CD4-positive, alpha-beta T cell treated with Interleukin-21 for 1 hour (primary cell): ENCODE data around the gene ABCB11.
"Not testable (repeated sequence)": the region's sequence is repeated elsewhere in the genome, so short reads cannot be mapped to it uniquely, and the experiment has no call there.

ENCODE experiments used
- DNase-seq: peaks from one replicate; pipeline ENCODE4 v3.0.0-alpha.2; 2020

The ABCB11 gene

DNA sequence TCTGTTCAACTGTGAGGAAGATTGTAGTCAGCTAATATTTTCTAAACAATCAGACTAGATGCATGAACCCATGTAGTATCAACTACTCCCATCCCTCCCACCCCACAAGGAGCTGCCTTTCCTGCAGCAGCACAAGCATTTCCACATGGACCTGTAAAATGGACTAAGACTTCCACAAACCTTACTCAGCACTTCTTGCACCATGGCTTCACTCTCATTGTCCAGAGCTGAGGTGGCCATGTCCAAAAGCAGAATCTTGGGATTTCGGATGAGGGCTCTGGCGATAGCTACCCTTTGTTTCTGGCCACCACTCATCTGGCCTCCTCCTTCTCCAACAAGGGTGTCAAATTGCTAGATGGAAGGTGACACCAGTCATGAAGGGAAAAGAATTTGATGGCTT is 61.3 kb downstream of the ABCB11 start:
- DNase-seq = no peak

- DNase-seq = no peak
Observed at GRCh38 chr2:168968342-168968741, 62.8 kb downstream of the ABCB11 start.

DNA sequence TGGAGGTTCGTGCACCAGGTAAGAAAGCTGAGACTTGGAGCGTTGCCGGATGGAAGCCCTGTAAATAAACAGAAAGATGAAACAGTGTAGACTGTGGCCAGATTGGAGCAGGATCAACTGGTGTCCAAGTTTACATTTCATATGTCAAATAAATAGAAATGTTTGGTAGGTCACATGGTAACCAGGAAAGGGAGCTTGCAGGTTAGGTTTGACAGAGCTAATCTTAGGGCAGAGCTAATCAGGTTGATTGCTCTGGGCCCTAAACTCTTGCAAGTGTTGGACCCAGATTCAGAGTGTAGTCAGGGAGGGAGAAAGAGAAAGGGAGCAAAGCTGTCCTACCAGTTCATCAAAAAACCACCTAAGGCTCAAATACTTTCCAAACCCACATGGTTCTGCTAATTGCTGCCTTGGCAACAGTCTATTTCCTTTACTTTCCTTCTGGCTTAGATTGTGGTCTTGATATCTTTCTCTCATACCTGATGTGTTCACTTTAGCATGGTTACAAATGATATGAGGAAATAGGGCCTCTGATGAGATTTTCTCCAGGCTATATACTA is 66.8 kb downstream of the ABCB11 start:
- DNase-seq = peak; percentile 19

- no peak for DNase-seq
Observed at GRCh38 chr2:168962636-168963035, 68.5 kb downstream of the ABCB11 start.

DNA sequence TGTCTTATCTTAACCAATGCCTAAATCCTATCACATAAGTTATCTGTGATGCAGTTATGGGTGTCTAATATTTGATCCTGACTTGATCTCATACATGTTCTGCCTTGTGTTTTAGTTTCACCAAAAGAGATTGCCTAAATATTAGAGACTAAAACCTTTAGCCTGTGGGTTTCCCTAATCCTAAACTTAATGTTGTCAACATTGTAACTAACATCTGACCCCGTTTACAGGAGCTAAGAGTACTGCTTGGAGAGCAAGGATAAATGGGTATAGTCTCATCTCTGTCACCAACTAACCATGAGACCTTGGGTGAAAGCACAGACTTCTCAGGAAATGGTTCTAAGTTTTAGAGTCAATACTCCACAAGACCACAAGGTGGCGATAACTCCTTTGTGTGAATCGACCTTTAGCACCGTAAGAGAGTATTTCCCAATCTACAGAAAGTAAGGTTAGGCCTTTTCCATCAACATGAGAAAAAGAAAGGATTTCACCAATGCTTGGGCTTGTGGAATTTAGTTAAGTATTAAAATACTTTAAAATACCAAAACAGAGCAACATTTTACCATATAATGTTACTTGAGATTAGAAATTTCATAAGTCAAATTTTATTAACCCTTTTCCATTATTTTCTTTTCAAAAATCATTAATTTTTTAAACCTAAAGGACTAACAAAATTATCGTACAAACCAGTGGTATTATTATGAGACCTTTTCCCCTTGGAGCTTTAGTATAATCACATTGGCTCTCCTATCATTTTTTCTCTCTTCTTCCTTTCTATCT is 69.5 kb downstream of the ABCB11 start:
- DNase-seq = peak; percentile 66

DNA sequence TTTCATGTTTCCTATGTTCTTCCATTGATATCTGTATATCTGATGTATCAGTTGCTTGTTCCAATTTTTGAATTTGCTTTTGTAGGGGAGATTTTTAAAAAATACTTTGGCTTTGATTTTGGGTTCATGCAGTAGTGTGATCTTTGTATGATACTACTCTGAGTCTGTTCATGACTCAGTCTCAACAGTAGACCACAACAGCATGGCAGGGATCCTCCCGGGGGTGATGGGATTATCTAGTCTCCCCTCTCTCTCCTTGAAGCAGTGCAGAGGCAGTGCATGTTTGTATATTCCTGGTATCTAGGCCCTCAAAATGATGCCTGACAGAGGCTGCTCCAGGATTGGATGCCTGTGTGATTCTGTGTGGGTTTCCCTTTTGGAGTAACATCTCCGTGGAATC is 74.7 kb downstream of the ABCB11 start:
- no peak for DNase-seq

GRCh38 chr2:168955321-168955720 is 75.8 kb downstream of the ABCB11 start:
- no peak for DNase-seq

DNA sequence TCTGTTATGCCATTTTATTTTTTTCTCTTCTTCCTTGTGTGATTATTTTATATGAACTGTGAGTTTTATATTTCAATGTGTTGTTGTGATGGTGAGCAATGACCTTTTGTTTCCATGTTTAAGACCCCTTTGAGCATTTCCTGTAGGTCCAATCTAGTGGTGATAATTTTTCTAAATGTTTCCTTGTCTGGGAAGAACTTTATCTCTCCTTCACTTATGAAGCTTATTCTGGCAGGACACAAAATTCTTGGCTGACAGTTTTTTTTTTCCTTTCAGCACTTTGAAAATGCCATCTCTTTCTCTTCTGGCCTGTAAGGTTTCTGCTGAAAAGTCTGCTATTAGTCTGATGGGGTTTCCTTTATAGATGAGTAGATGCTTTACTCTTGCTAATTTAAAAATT is 76.9 kb downstream of the ABCB11 start:
- DNase-seq = no peak

DNA sequence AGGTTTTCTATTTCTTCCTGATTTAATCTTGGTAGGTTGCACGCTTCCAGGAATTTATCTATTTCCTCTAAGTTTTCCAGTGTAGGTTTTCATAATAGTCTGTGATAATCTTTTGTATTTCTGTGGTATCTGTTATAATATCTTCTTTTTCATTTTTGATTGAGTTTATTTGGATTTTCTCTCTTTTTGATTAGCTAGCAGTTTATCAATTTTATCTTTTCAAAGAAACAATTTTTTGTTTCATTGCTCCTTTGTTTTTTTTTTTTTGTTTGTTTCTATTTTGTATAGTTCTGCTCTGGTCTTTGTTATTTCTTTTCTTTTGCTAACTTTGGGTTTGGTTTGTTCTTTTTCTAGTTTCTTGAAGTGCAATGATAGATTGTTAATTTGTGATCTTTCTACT is 78.7 kb downstream of the ABCB11 start:
- no peak for DNase-seq

DNA sequence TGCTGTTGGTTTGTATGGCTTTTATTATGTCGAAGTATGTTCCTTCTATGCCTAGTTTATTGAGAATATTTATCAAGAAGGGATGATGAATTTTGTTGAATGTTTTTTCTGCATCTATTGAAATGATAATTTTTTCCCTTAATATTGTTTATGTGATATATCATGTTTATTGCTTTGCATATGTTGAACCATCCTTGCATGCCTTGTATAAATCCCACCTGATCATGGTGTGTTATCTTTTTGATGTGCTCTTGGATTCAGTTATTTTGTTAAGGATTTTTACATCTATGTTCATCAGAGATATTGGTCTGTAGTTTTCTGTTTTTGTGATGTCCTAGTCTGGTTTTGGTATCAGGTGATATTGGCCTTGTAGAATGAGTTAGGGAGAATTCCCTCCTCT is 79.3 kb downstream of the ABCB11 start:
- DNase-seq = no peak

DNA sequence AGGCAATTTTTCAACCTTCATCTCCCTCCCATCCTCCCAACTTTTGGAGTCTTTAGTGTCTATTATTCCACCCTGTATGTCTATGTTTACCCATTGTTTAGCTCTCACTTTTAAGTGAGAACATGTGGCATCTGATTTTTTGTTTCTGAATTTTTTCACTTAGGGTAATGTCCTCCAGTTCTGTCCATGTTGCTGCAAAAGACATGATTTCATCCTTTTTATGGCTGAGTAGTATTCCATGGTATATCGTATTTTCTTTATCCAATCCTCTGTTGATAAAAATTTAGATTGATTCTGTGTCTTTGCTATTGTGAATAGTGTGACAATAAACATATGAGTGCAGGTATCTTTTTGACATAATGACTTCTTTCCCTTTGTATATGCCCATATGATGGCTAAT is 81.8 kb downstream of the ABCB11 start:
- DNase-seq = no peak

DNA sequence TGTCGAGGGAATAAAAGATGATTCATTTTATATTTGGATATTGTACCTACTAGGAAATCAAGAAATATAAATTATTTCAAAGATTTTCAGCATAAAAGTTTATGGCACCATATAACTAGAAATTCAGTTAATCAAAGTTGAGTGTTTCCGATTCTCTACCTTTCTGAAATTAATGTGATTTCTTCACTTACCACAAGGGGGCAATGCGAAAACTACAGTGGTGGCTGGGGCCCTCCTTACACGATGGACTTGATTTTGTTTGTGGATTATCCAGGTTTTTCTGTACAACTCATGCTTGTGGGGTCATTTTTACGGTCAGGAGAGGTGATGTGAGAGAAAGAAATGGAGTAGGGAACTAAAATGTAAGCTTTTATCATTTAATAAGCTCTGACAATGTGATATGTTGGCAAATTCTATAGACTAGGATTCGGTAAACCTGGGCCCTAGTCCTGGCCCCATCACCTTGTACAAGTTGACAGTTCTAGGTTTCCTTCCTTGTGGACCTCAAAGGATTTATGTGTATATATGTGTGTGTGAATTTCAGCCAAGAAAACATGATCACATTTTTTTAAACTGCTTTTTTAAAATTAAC is 82.4 kb downstream of the ABCB11 start:
- peak; percentile 13 for DNase-seq

DNA sequence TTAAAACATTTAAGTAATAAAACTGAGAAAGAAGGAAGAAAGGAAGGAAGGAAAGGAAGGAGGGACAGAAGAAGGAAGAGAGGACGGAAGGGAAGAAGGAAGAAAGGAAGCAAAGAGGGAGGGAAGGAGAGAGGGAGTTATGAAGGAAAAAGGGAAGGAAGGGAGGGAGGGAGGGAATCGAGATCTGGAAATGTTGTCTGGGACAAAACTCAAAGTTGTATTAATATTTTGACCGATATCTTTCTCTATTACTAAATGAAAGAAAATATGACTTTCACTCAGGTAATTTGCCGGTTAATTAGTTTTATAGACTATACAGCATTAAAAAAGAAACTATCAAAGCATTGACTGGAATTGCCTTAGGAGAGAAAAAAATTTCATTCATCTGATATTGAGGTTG is 85.6 kb downstream of the ABCB11 start:
- no peak for DNase-seq

GRCh38 chr2:168944065-168944464 is 87.1 kb downstream of the ABCB11 start:
- DNase-seq = no peak

DNA sequence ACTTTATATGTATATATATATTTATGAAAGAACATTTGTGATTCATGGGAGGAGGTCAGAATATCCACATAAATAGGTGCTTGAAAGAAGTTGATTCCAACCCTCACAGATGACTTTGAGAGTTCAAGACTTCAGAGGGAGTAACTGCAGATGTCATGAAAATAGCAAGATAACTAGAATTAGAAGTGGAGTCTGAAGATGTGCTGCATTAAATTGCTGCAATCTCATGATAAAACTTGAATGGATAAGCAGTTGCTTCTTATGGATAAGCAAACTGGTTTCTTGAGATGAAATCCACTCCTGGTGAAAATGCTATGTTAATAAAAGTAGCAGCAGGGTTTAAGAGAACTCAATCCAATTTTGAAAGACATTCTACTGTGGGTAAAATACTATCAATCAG is 89.8 kb downstream of the ABCB11 start:
- no peak for DNase-seq

GRCh38 chr2:168939918-168940317 is 91.2 kb downstream of the ABCB11 start:
- no peak for DNase-seq

DNA sequence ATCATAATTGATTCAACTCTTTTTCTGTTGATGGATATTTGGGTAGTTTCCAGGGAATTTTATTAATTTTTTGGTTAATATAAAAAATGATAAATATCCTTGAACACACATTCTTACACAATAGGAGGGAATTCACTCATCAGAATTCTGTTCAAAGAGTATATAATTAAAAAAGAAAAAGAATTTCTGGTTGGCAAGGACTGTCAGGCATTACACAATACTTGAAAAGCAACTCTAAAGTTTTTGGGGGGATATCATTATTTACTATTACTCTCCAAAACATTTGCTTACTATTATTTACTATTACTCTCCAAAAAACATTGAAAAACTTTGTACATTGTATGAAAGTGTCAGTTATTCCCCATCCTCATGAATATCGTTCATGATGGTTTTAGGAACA is 92.1 kb downstream of the ABCB11 start:
- DNase-seq = no peak

GRCh38 chr2:168935810-168936581 is 95.1 kb downstream of the ABCB11 start:
- no peak for DNase-seq

GRCh38 chr2:168934826-168935225 is 96.3 kb downstream of the ABCB11 start:
- DNase-seq = no peak

GRCh38 chr2:168932174-168932573 is 99.0 kb downstream of the ABCB11 start:
- DNase-seq = not testable (repeated sequence)

GRCh38 chr2:168930242-168930641 is 100.9 kb downstream of the ABCB11 start:
- no peak for DNase-seq

DNA sequence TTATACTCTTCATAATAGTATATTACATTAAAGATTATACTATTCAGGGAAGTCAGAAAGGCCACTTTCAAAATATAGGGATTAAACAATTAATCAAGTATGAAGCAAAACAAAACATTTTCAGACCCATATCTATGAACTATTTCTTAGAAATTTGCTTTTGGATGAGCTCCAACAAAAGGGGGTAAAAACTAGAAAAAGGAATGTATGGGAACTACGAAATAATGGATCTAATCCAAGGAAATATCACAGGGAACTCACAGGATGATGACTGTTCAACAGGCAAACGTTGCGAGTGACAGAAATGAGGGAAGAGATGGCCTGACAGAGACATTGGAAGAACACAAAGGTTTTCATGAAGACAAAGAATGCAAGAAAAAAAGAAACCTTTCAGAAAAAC is 102.1 kb downstream of the ABCB11 start:
- no peak for DNase-seq

DNA sequence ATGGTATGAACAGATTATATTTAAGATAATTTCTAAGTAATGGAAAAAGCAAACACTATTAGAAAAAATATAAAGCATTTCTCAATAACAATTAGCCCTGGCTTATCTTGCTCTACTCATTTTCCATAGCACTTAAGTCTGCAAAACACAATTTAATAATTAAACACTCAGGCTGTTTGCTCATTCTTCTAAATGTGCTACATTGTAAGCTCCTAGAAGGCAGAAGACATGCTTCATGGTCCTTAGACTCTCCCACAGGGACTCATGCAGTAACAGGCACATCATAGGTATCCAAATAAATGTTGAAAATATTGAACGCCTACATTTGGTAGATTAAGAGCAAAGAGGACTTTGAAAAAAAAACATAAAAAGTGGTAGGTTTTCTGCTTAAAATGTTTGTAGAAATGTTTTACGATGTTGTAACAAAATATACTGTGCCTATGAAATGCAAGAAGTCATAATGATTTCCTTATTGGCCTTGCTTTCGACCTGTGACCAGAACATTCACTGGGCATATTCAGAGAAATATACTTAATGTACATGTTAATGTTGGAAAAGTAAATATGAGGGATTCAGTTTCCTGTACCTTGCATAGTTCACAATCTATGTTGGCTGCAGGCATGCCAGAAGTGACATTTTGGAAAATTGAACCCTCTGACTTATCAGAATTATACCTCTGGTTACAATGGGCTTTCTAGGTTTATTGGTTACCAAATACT is 102.9 kb downstream of the ABCB11 start:
- DNase-seq = no peak
